Measurements from ENCODE around the gene TECRL.

The TECRL gene

DNA sequence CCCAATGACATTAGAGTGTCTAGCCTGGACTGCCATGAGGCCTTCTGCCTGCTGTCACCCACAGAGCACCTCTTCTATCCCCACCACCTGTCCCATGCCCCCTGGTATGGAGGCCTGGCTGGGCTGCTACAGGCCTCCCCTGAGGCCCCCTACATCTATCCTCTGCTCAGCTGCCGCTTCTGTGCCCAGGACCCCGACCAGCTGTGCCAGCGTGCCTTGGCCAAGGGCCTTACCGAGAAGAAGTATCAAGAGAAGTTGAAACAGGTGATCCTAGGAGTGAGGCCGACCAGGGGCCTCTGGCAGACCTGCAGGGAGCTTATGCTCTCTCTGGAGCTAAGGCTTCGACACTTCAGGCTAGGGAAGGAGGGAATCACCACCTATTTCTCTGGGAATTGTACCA is 21.7 kb upstream of the TECRL start:
- TF ChIP-seq ZNF155 (tag by site-specific recombination; IDR thresholded peaks at IDR 0.05) = no peak
- TF ChIP-seq ZIC2 (tag by site-specific recombination; IDR thresholded peaks at IDR 0.05) = no peak
- no peak for TF ChIP-seq ZNF830 (tag by site-specific recombination; IDR thresholded peaks at IDR 0.05; ENCODE audit: low read depth)
- TF ChIP-seq ZNF629 (tag by site-specific recombination; IDR thresholded peaks at IDR 0.05) = no peak
- no peak for TF ChIP-seq MZF1 (tag by site-specific recombination; IDR thresholded peaks at IDR 0.05; ENCODE audit: borderline replicate concordance)
- no peak for TF ChIP-seq GLI2 (tag by site-specific recombination; IDR thresholded peaks at IDR 0.05; ENCODE audit: borderline replicate concordance, low read depth)
- TF ChIP-seq, protein P1, sequence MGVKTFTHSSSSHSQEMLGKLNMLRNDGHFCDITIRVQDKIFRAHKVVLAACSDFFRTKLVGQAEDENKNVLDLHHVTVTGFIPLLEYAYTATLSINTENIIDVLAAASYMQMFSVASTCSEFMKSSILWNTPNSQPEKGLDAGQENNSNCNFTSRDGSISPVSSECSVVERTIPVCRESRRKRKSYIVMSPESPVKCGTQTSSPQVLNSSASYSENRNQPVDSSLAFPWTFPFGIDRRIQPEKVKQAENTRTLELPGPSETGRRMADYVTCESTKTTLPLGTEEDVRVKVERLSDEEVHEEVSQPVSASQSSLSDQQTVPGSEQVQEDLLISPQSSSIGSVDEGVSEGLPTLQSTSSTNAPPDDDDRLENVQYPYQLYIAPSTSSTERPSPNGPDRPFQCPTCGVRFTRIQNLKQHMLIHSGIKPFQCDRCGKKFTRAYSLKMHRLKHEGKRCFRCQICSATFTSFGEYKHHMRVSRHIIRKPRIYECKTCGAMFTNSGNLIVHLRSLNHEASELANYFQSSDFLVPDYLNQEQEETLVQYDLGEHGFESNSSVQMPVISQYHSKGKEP (tag by site-specific recombination; IDR thresholded peaks at IDR 0.05) = no peak
- TF ChIP-seq, protein P2, sequence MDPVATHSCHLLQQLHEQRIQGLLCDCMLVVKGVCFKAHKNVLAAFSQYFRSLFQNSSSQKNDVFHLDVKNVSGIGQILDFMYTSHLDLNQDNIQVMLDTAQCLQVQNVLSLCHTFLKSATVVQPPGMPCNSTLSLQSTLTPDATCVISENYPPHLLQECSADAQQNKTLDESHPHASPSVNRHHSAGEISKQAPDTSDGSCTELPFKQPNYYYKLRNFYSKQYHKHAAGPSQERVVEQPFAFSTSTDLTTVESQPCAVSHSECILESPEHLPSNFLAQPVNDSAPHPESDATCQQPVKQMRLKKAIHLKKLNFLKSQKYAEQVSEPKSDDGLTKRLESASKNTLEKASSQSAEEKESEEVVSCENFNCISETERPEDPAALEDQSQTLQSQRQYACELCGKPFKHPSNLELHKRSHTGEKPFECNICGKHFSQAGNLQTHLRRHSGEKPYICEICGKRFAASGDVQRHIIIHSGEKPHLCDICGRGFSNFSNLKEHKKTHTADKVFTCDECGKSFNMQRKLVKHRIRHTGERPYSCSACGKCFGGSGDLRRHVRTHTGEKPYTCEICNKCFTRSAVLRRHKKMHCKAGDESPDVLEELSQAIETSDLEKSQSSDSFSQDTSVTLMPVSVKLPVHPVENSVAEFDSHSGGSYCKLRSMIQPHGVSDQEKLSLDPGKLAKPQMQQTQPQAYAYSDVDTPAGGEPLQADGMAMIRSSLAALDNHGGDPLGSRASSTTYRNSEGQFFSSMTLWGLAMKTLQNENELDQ (tag by site-specific recombination; IDR thresholded peaks at IDR 0.05; ENCODE audit: low read depth) = no peak
- TF ChIP-seq ZNF660 (tag by site-specific recombination; IDR thresholded peaks at IDR 0.05) = no peak
- TF ChIP-seq, protein P3, sequence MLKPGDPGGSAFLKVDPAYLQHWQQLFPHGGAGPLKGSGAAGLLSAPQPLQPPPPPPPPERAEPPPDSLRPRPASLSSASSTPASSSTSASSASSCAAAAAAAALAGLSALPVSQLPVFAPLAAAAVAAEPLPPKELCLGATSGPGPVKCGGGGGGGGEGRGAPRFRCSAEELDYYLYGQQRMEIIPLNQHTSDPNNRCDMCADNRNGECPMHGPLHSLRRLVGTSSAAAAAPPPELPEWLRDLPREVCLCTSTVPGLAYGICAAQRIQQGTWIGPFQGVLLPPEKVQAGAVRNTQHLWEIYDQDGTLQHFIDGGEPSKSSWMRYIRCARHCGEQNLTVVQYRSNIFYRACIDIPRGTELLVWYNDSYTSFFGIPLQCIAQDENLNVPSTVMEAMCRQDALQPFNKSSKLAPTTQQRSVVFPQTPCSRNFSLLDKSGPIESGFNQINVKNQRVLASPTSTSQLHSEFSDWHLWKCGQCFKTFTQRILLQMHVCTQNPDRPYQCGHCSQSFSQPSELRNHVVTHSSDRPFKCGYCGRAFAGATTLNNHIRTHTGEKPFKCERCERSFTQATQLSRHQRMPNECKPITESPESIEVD (tag by site-specific recombination; IDR thresholded peaks at IDR 0.05) = no peak
- no peak for TF ChIP-seq ZNF600 (tag by site-specific recombination; IDR thresholded peaks at IDR 0.05)
- no peak for TF ChIP-seq FEZF1 (tag by site-specific recombination; IDR thresholded peaks at IDR 0.05)
- TF ChIP-seq HOXA7 (CRISPR knock-in tag; IDR thresholded peaks at IDR 0.05; ENCODE audit: borderline replicate concordance) = no peak
- TF ChIP-seq ZNF837 (tag by site-specific recombination; IDR thresholded peaks at IDR 0.05) = no peak
- no peak for TF ChIP-seq KLF7 (tag by site-specific recombination; IDR thresholded peaks at IDR 0.05; ENCODE audit: borderline replicate concordance)
- no peak for TF ChIP-seq ZNF548 (tag by site-specific recombination; IDR thresholded peaks at IDR 0.05)
- TF ChIP-seq, protein P4, sequence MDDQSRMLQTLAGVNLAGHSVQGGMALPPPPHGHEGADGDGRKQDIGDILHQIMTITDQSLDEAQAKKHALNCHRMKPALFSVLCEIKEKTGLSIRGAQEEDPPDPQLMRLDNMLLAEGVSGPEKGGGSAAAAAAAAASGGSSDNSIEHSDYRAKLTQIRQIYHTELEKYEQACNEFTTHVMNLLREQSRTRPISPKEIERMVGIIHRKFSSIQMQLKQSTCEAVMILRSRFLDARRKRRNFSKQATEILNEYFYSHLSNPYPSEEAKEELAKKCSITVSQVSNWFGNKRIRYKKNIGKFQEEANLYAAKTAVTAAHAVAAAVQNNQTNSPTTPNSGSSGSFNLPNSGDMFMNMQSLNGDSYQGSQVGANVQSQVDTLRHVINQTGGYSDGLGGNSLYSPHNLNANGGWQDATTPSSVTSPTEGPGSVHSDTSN (CRISPR knock-in tag; IDR thresholded peaks at IDR 0.05) = no peak
- TF ChIP-seq ZNF501 (tag by site-specific recombination; IDR thresholded peaks at IDR 0.05) = no peak
- no peak for TF ChIP-seq ZNF561 (tag by site-specific recombination; IDR thresholded peaks at IDR 0.05; ENCODE audit: borderline replicate concordance)
- TF ChIP-seq OVOL3 (tag by site-specific recombination; IDR thresholded peaks at IDR 0.05) = no peak
- Histone ChIP-seq H3K4me3 (ENCODE audit: low read depth, low read length) (no peak overlapping the region), H3K4me1 (ENCODE audit: control insufficient read depth, insufficient read depth, low read length) (no peaks in the 10 kb centered on the region), H3K27ac (ENCODE audit: extremely low read depth, low read depth, low read length) (no peak overlapping the region), H3K36me3 (ENCODE audit: control insufficient read depth in 2 of 2, insufficient read depth in 1 of 2, low read length in 2 of 2) (no peaks in the 10 kb centered on the region), H3K9me3 (ENCODE audit: control insufficient read depth, insufficient read depth, low read depth, low read length) (no peaks in the 10 kb centered on the region)
- POLR2A ChIA-PET = no interaction called here
- CTCF ChIA-PET = no interaction called here

DNA sequence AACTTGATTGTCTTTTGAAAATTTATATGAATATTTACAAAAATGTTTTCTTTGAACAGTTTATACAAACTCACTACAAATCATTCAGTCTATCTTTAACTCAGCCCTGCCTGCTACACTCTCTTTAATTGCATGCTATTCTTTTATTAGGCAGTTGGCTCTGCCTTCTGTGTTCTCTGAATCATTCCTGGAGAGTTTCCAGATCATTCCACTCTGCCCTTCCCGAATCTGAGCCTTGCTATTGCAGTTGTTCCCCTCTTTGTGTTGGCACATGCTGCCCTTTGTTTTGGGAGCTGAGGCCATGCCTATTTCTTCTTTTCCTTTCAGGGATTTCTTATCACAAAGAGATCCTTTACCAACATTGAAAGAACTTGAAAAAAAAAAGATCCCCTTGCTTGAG is 8.7 kb upstream of the TECRL start:
- H3K4me3 ChIP-seq (ENCODE audit: low read depth, low read length) = no peak overlapping the region
- H3K27ac ChIP-seq (ENCODE audit: extremely low read depth, low read depth, low read length) = no peak overlapping the region
- TF ChIP-seq, protein P5, sequence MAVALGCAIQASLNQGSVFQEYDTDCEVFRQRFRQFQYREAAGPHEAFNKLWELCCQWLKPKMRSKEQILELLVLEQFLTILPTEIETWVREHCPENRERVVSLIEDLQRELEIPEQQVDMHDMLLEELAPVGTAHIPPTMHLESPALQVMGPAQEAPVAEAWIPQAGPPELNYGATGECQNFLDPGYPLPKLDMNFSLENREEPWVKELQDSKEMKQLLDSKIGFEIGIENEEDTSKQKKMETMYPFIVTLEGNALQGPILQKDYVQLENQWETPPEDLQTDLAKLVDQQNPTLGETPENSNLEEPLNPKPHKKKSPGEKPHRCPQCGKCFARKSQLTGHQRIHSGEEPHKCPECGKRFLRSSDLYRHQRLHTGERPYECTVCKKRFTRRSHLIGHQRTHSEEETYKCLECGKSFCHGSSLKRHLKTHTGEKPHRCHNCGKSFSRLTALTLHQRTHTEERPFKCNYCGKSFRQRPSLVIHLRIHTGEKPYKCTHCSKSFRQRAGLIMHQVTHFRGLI (tag by site-specific recombination; IDR thresholded peaks at IDR 0.05) = no peak
- TF ChIP-seq ZBTB21 (tag by site-specific recombination; IDR thresholded peaks at IDR 0.05) (no peak), ZNF654 (tag by site-specific recombination; IDR thresholded peaks at IDR 0.05; ENCODE audit: low read depth) (no peak)
- H3K4me1 ChIP-seq (ENCODE audit: control insufficient read depth, insufficient read depth, low read length) = no peaks in the 10 kb centered on the region
- CTCF ChIA-PET = no interaction called here
- POLR2A ChIA-PET = no interaction called here
- H3K36me3 ChIP-seq (ENCODE audit: control insufficient read depth in 2 of 2, insufficient read depth in 1 of 2, low read length in 2 of 2) = no peaks in the 10 kb centered on the region
- H3K9me3 ChIP-seq (ENCODE audit: control insufficient read depth, insufficient read depth, low read depth, low read length) = no peaks in the 10 kb centered on the region
